B cell (primary cell): ENCODE measurements around the gene HOXB4. TPM values are rescaled to one million over a fixed set of nuclear protein-coding genes. Genes with fewer than 3 reads are reported as not detected.

ENCODE experiments used
- ATAC-seq: fragments of 200-7000 bp; cut with Tn5 transposase; one replicate; pipeline ENCODE4 v1.10.0; 2021; ENCODE audit warnings: low read depth, mild to moderate bottlenecking, moderate number of reproducible peaks, moderate library complexity
- CTCF ChIA-PET: fragments of 350-600 bp; sonication (Branson Sonifier 250); formaldehyde crosslinking; loops from one replicate; lab custom pipeline; 2021; ENCODE audit warnings: antibody characterized with exemption, inconsistent platforms; lab: Charles Lee
- POLR2A ChIA-PET: fragments of 350-600 bp; sonication (Branson Sonifier 250); formaldehyde crosslinking; loops from one replicate; lab custom pipeline; 2021; ENCODE audit warnings: antibody characterized with exemption; lab: Charles Lee
- DNase-seq: peaks from one replicate; pipeline ENCODE4 v3.0.0; 2013
- H2AFZ ChIP-seq: 2 replicates; pipeline ENCODE4 v1.6.1; 2012; ENCODE audit warnings: mild to moderate bottlenecking, low read depth, low read length; ENCODE audit not compliant: insufficient read depth, poor library complexity, severe bottlenecking
- H3K27ac ChIP-seq, 2 donors: 1 replicate in 1 of 2; 2 replicates in 1 of 2; pipeline ENCODE4 v1.5.1; 2012 to 2013; ENCODE audit warnings: low read length in 2 of 2, mild to moderate bottlenecking in 2 of 2, moderate library complexity in 1 of 2
- H3K27me3 ChIP-seq, 4 experiments: fragments of 200-600 bp in 1 of 4; sonication (generic) in 1 of 4; replicated peaks in 1 of 4; 1 replicate in 2 of 4; 2 replicates in 2 of 4; pipeline versions ENCODE4 v1.6.1 to v1.7.0; 2013 to 2016; ENCODE audit warnings: low read length in 3 of 4, mild to moderate bottlenecking in 2 of 4, mixed read lengths in 1 of 4, moderate library complexity in 1 of 4; ENCODE audit not compliant: insufficient read depth in 4 of 4, control insufficient read depth in 3 of 4; ENCODE audit errors: control extremely low read depth in 1 of 4
- H3K36me3 ChIP-seq, 2 experiments: replicated peaks in 1 of 2; 1 replicate in 1 of 2; 2 replicates in 1 of 2; pipeline versions ENCODE4 v1.6.1 to v1.7.1; 2013; ENCODE audit warnings: low read length in 1 of 2; ENCODE audit not compliant: insufficient read depth in 2 of 2, control insufficient read depth in 1 of 2; ENCODE audit errors: control extremely low read depth in 1 of 2, extremely low read depth in 1 of 2
- H3K4me1 ChIP-seq, 2 donors: fragments of 200-600 bp in 1 of 2; sonication (generic) in 1 of 2; 1 replicate in 1 of 2; 2 replicates in 1 of 2; pipeline versions ENCODE4 v1.5.1 to v1.6.1; 2013 to 2017; ENCODE audit warnings: low read length in 2 of 2; ENCODE audit not compliant: control insufficient read depth in 2 of 2, insufficient read depth in 2 of 2
- H3K4me2 ChIP-seq: replicated peaks from 2 replicates; pipeline ENCODE3; 2012; ENCODE audit warnings: mild to moderate bottlenecking, low read depth, low read length; ENCODE audit not compliant: poor library complexity, severe bottlenecking
- H3K4me3 ChIP-seq, 5 experiments: fragments of 200-600 bp in 1 of 5; sonication (generic) in 1 of 5; 1 replicate in 3 of 5; 2 replicates in 2 of 5; pipeline versions ENCODE4 v1.5.1 to v1.7.0; 2011 to 2016; ENCODE audit warnings: low read length in 4 of 5, mild to moderate bottlenecking in 4 of 5, low read depth in 2 of 5, control low read depth in 1 of 5, moderate library complexity in 1 of 5; ENCODE audit not compliant: insufficient read depth in 1 of 5; ENCODE audit errors: control extremely low read depth in 1 of 5, extremely low read depth in 1 of 5
- H3K79me2 ChIP-seq: fragments of 200-600 bp; sonication (generic); one replicate; pipeline ENCODE4 v1.6.0; 2016; ENCODE audit warnings: low read length; ENCODE audit not compliant: control insufficient read depth, insufficient read depth
- H3K9ac ChIP-seq: fragments of 200-600 bp; sonication (generic); 2 replicates; pipeline ENCODE4 v1.6.1; 2017; ENCODE audit warnings: mild to moderate bottlenecking, low read length, moderate library complexity
- H3K9me3 ChIP-seq, 3 donors: one replicate each; pipeline versions ENCODE4 v1.6.1 to v1.7.1; 2013; ENCODE audit warnings: low read length in 2 of 3; ENCODE audit not compliant: control insufficient read depth in 2 of 3, insufficient read depth in 1 of 3; ENCODE audit errors: control extremely low read depth in 1 of 3
- H4K20me1 ChIP-seq: 2 replicates; pipeline ENCODE4 v1.6.0; 2012; ENCODE audit warnings: mild to moderate bottlenecking, low read length; ENCODE audit not compliant: insufficient read depth, control insufficient read depth, poor library complexity, severe bottlenecking
- H3K27ac Mint-ChIP-seq: one replicate; pipeline ENCODE4 v1.8.0; 2021; ENCODE audit warnings: mixed read lengths
- H3K27me3 Mint-ChIP-seq: one replicate; pipeline ENCODE4 v1.8.0; 2021; ENCODE audit warnings: mixed read lengths
- H3K4me1 Mint-ChIP-seq: one replicate; pipeline ENCODE4 v1.8.0; 2021; ENCODE audit warnings: mixed read lengths
- H3K4me3 Mint-ChIP-seq: one replicate; pipeline ENCODE4 v1.8.0; 2021; ENCODE audit warnings: mixed read lengths
- H3K9me3 Mint-ChIP-seq: one replicate; pipeline ENCODE4 v1.8.0; 2022; ENCODE audit warnings: mixed read lengths; ENCODE audit not compliant: insufficient read depth
- EZH2 ChIP-seq: IDR thresholded peaks from 2 replicates; pipeline ENCODE4 v1.6.1; 2012; ENCODE audit warnings: borderline replicate concordance, low read depth, mild to moderate bottlenecking, moderate library complexity, low read length; ENCODE audit not compliant: insufficient read depth, poor library complexity, severe bottlenecking
- WGBS: methylation state at CpG from one replicate; pipeline ENCODE4 v1.1.5; 2013; ENCODE audit warnings: missing lambda C conversion rate; ENCODE audit not compliant: insufficient coverage; 5-methylcytosine and 5-hydroxymethylcytosine counted together
- intact Hi-C: fragments of 100-400 bp; cut with micrococcal nuclease; formaldehyde crosslinking; loops from one replicate; pipeline ENCODE4 v1.10.0; 2022
- polyA plus RNA-seq: library from polyadenylated mRNA; depleted of rRNA; stranded (reverse); fragments of >200 nt; gene quantifications from 2 replicates; pipeline ENCODE4 v1.2.3, GENCODE V29; 2012
- total RNA-seq, 2 donors: library from RNA; stranded (reverse); fragments of 120-200 nt in 1 of 2; gene quantifications; 1 replicate in 1 of 2; 2 replicates in 1 of 2; pipeline versions ENCODE4 v1.2.3 to v1.2.4, GENCODE V29; 2013 to 2022
- TF ChIP-seq, protein P1 (sequence below): fragments of 200-600 bp; IDR thresholded peaks from one replicate; pipeline ENCODE4 v1.8.0; 2022; ENCODE audit warnings: antibody characterized with exemption, mild to moderate bottlenecking

Gene HOXB4
- total and polyA plus RNA-seq, 2 donors (not counting 1 experiment from before 2014, with no cell fraction given): 0.85 to 1.7 TPM

DNA sequence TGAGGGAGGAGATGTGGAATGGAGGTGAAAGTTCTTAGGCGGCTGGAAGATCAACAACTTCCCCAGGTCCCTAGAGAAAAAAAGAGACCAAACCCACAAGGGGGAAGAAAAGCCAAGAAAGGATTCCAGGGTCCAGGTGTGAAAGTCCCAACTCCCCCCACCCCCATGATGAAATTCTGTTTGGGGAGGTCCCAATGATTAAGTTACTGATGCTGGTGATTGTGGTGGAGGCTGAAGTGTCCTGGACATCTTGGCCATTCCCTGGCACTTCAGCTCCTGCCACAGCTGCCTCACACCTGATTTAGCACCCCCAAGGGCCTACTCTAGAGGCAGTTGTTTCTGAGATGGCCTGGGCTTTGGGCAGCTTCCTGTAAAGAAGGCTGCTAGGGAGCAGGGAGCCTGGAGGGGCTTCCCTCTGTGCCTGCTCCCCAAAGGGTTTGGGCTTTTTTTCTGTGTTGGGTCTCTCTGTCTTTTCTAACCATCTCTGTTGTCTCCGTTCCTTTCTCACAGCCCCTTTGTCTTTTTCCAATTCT lies 13.1 kb downstream of the HOXB4 start:
- POLR2A ChIA-PET: no interaction called here

More for the DNA sequence above, 13.1 kb downstream of the HOXB4 start:
- Mint-ChIP-seq H3K27ac (no peak overlapping the region), H3K4me3 (no peak overlapping the region), H3K27me3 (peaks cover 20% of the 10 kb centered on the region), H3K4me1 (peaks cover 9% of the 10 kb centered on the region), H3K9me3 (no peaks in the 10 kb centered on the region)
- Histone ChIP-seq H3K9ac (no peak overlapping the region), H3K4me3 (no peak overlapping the region), H2AFZ (no peak overlapping the region), H3K36me3 (no peaks in the 10 kb centered on the region), H3K4me1 (peaks cover 5 to 8% of the 10 kb centered on the region in 2 donors), H3K27ac (no peak overlapping the region), H3K4me2 (no peak overlapping the region), H3K79me2 (no peaks in the 10 kb centered on the region), H4K20me1 (no peaks in the 10 kb centered on the region), H3K27me3 (peaks cover 0 to 63% (median 26%) of the 10 kb centered on the region in 4 experiments), H3K9me3 (peaks cover 0 to 3% (median 0%) of the 10 kb centered on the region in 3 donors)
- DNase-seq (no peak), ATAC-seq (no peak)
- no CpG with 5 or more reads among the region's 2 CpGs for WGBS
- intact Hi-C loops: no loop called here
- CTCF ChIA-PET: no interaction called here
- TF ChIP-seq EZH2: no peak
- TF ChIP-seq, protein P1, sequence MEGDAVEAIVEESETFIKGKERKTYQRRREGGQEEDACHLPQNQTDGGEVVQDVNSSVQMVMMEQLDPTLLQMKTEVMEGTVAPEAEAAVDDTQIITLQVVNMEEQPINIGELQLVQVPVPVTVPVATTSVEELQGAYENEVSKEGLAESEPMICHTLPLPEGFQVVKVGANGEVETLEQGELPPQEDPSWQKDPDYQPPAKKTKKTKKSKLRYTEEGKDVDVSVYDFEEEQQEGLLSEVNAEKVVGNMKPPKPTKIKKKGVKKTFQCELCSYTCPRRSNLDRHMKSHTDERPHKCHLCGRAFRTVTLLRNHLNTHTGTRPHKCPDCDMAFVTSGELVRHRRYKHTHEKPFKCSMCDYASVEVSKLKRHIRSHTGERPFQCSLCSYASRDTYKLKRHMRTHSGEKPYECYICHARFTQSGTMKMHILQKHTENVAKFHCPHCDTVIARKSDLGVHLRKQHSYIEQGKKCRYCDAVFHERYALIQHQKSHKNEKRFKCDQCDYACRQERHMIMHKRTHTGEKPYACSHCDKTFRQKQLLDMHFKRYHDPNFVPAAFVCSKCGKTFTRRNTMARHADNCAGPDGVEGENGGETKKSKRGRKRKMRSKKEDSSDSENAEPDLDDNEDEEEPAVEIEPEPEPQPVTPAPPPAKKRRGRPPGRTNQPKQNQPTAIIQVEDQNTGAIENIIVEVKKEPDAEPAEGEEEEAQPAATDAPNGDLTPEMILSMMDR: no peak
